ENCODE measurements around the gene CTBP1.

The CTBP1 gene

DNA sequence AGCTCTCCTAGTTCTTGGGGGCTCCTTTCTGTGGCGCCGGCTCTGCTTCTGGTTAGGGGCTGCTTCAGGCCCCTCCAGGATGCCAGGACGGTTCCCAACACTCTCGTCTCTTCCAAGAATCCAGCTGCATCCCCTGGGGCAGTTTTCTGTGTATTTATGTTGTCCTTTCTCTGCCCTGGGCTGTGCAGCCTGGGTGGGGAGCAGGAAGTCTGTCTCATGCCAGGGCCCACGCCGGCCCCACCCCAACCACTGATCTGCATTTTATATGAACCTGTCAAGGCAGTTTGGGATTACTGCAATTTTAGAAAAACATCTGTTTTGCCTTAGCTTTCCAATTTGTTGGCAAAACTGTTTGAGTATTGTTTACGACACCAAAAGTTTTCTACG, 14.6 kb downstream of the CTBP1 start:
- TF ChIP-seq, protein P1, sequence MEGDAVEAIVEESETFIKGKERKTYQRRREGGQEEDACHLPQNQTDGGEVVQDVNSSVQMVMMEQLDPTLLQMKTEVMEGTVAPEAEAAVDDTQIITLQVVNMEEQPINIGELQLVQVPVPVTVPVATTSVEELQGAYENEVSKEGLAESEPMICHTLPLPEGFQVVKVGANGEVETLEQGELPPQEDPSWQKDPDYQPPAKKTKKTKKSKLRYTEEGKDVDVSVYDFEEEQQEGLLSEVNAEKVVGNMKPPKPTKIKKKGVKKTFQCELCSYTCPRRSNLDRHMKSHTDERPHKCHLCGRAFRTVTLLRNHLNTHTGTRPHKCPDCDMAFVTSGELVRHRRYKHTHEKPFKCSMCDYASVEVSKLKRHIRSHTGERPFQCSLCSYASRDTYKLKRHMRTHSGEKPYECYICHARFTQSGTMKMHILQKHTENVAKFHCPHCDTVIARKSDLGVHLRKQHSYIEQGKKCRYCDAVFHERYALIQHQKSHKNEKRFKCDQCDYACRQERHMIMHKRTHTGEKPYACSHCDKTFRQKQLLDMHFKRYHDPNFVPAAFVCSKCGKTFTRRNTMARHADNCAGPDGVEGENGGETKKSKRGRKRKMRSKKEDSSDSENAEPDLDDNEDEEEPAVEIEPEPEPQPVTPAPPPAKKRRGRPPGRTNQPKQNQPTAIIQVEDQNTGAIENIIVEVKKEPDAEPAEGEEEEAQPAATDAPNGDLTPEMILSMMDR (conservative IDR thresholded peaks at IDR 0.05) = no peak
- no peak for TF ChIP-seq ZFX (IDR thresholded peaks at IDR 0.05)
- H3K27ac ChIP-seq = no peak overlapping the region

DNA sequence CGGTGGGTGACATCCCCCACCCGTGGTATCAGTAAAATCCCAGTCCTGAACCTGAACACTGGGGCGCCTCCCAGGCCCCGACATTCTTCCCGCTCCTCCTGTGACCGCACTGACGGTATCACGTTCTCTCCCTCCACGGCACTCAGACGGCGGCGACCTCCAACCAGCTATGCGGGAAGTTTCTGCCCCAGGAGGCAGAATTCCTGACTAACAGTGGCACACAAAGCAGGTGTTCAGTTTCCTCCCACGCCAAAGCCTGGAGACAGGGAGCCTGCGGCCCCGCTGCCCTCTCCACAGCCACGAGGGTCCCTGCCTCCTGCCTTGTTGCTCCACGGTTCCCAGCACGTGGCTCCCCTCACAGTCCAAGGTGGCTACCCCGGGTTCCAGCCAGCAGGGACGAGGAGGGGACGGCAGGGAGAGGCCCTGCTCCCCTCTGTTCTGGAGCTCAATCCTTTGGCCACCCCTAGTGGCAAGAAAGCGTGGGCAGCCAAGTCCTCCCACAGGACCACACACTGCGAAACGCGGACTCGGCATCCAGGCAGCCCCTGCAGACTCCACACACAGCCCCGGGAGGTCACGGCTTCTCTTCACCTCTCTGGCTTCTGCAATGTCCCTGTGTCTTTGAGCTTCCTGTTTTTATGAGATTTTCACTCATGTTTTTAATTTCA, 15.2 kb downstream of the CTBP1 start:
- TF ChIP-seq, protein P1 (conservative IDR thresholded peaks at IDR 0.05) = no peak
- TF ChIP-seq ZFX (IDR thresholded peaks at IDR 0.05) = no peak
- H3K27ac ChIP-seq = no peak overlapping the region

DNA sequence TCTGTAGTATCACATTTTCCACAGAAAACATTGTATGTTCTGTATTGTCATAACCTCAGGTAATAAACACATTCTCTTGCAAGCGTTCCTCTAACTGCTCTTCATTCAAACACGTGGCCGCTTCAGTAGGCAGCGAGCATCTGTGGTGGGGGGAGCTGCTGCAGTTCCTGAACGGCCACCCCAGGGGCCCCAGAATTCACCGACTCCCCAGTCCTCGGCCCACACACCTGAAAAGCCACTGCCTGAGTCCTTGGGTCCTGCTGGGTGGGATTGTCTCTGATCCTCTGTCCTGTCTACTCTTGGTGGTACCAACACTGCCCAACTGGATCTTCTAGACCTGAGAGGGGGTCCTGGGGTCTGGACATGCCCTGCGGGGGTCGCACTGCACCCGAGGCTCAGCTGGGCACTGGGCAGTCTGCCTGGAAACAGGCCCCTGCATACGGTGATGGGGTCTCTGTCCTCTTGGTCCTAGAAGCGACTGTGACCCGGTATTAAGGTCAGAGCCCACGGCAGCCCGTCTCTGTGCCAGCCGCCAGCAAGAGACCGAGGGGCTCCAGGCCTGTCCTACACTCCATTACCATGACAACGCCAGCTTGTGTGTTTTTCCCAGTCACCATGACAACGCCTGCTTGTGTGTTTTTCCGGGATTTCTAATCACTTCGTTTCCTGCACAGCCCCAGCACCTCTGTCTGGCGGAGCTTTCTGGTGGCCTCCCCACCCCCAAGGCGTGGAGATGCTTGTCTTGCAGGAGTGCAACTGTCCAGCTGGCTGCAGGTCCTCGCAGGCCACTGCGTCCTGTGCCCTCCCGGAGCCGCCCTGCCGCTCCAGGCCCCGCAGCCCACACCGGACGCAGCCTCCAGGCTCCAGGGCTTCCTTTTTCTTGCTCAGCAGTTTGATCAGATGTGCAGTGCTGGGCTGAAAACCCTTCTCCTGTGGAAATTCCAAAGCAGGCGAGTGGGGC, 16.0 kb downstream of the CTBP1 start:
- H3K27ac ChIP-seq = no peak overlapping the region
- TF ChIP-seq, protein P1 (conservative IDR thresholded peaks at IDR 0.05) = no peak
- no peak for TF ChIP-seq ZFX (IDR thresholded peaks at IDR 0.05)

DNA sequence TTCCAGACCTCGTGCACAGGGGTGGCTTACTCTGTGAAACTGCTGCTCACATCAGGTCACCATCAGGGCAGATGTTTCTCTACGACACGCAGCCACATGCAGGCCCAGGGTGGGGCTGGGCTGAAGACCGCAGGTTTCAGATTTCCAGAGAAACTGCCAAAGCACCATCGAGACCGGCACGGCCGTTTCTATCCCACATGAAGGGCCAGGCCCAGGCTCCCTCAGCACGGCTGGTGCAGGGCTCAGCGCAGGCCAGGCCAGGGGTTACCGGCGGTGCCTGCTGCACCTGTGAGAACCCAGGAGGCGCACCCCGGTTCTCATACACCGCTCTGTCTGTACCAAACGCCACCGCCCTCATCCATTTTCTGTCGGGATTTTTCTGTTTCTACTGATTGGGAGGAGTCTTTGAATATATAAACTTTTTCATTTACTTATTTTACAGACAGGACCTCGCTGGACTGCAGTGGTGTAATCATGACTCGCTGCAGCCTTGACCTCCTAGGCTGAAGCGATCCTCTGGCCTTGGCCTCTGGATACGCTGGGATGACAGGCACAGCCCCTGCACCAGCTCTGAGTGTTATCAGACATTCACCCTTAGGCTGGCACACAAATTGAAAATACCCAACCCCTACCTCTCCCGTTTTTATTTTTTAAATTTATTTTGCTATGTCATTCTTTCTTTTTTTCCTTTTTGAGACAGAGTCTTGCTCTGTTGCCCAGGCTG, 17.1 kb downstream of the CTBP1 start:
- no peak for TF ChIP-seq ZFX (IDR thresholded peaks at IDR 0.05)
- TF ChIP-seq, protein P1 (conservative IDR thresholded peaks at IDR 0.05) = no peak
- H3K27ac ChIP-seq = no peak overlapping the region

DNA sequence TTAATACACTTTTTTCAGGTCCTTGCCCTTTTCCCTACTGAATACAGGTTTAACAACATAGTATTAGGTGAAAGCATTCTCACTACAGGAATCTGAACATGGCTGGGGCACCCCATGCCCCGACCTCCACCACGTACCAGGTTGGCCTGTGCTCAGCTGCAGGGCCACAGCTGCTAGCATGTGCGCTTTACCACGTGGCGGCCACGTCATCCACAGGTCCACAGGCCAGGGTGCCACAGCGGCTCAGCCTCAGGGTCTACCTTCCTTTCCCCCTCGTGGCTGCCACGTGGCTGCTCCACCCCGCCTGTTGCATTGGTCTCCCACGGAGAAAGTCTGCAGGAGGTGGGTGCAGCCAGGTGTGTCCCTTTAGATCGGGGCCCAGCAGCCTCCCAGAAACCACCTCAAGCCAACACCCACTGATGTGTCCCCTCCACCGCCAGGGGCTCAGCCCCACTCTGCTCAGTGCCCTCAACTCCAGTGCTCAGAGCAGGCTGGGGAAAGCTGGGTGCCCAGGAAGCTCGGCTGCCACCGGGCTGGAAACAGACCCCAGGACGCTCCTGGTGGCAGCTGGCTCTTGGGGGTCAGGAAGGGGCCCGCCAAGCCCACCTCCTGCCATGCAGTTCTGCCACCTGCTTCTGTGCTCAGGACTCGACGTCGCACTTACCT, 17.8 kb downstream of the CTBP1 start:
- H3K27ac ChIP-seq = no peak overlapping the region
- TF ChIP-seq, protein P1 (conservative IDR thresholded peaks at IDR 0.05) = no peak
- no peak for TF ChIP-seq ZFX (IDR thresholded peaks at IDR 0.05)

DNA sequence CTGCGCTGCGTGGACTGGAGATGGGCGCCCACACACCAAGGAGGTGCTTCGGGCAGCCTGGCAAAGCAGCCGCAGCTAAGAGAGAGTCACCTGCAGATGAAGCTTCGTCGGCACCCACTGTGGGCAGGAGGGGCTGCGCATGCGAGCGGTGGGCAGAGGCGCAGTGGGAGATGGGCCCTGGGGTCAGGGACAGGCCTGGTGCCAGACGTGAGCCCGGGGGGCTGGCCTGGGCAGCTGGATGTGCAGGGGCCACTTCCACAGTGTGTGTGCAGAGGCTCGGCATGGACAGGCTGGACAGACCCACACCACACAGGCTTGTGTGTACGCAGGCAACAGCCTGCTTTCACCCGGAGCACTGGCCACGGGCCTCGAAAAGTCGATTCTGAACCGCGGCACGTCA, 18.6 kb downstream of the CTBP1 start:
- TF ChIP-seq, protein P1 (conservative IDR thresholded peaks at IDR 0.05) = no peak
- TF ChIP-seq ZFX (IDR thresholded peaks at IDR 0.05) = no peak
- no peak overlapping the region for H3K27ac ChIP-seq
